DOHH2 (cell line): Measurements from ENCODE around the gene SEPTIN10.

Experiments used
- H3F3A ChIP-seq: fragments of 200-600 bp; sonication (generic), shearing (Covaris generic); 2 replicates; pipeline ENCODE4 v1.6.0; 2016; ENCODE audit warnings: antibody characterized with exemption, mild to moderate bottlenecking; ENCODE audit not compliant: control insufficient read depth, insufficient read depth
- H3K27ac ChIP-seq: fragments of 200-600 bp; sonication (generic); 2 replicates; pipeline ENCODE4 v1.5.1; 2014; ENCODE audit warnings: low read depth, mild to moderate bottlenecking, low read length, moderate library complexity
- H3K27me3 ChIP-seq: fragments of 200-600 bp; sonication (generic); 2 replicates; pipeline ENCODE4 v1.6.1; 2014; ENCODE audit warnings: mild to moderate bottlenecking, low read length, mixed read lengths; ENCODE audit not compliant: control insufficient read depth
- H3K36me3 ChIP-seq: fragments of 200-600 bp; sonication (generic); 2 replicates; pipeline ENCODE4 v1.6.1; 2014; ENCODE audit warnings: mild to moderate bottlenecking, low read length, moderate library complexity, mixed read lengths; ENCODE audit not compliant: control insufficient read depth
- H3K4me1 ChIP-seq: fragments of 200-600 bp; sonication (generic); 2 replicates; pipeline ENCODE4 v1.6.1; 2014; ENCODE audit warnings: mild to moderate bottlenecking, low read length, mixed read lengths; ENCODE audit not compliant: control insufficient read depth
- H3K4me2 ChIP-seq: fragments of 200-600 bp; sonication (generic); 2 replicates; pipeline ENCODE4 v1.6.0; 2014; ENCODE audit warnings: mild to moderate bottlenecking, low read length, moderate library complexity
- H3K4me3 ChIP-seq: fragments of 200-600 bp; sonication (generic); 2 replicates; pipeline ENCODE4 v1.5.1; 2014; ENCODE audit warnings: mild to moderate bottlenecking, low read length, mixed read lengths
- H3K79me2 ChIP-seq: fragments of 200-600 bp; sonication (generic); 2 replicates; pipeline ENCODE4 v1.6.1; 2014; ENCODE audit warnings: mild to moderate bottlenecking, low read length, mixed read lengths; ENCODE audit not compliant: control insufficient read depth
- H3K9me2 ChIP-seq: fragments of 200-600 bp; sonication (generic); replicated peaks from 2 replicates; pipeline ENCODE4 v1.6.1; 2014; ENCODE audit warnings: mild to moderate bottlenecking, low read length, mixed read lengths; ENCODE audit not compliant: control insufficient read depth
- H3K9me3 ChIP-seq: fragments of 200-600 bp; sonication (generic); 2 replicates; pipeline ENCODE4 v1.6.1; 2014; ENCODE audit warnings: antibody characterized with exemption, low read length, mixed read lengths; ENCODE audit not compliant: control insufficient read depth, insufficient read depth
- H4K20me1 ChIP-seq: fragments of 200-600 bp; sonication (generic); 2 replicates; pipeline ENCODE4 v1.6.0; 2014; ENCODE audit warnings: low read depth, mild to moderate bottlenecking, antibody characterized with exemption, low read length, moderate library complexity; ENCODE audit not compliant: control insufficient read depth, insufficient read depth
- EZH2phosphoT487 ChIP-seq: fragments of 200-600 bp; sonication (generic); IDR thresholded peaks from 2 replicates; pipeline ENCODE4 v1.6.1; 2017; ENCODE audit warnings: borderline replicate concordance, mild to moderate bottlenecking, antibody characterized with exemption, low read length, moderate library complexity, mixed read lengths
- TF ChIP-seq, protein P1 (sequence below): fragments of 200-600 bp; sonication (generic); IDR thresholded peaks from one replicate; pipeline ENCODE4 v1.5.1; 2014; ENCODE audit warnings: antibody characterized with exemption, mild to moderate bottlenecking, low read depth, low read length; ENCODE audit not compliant: poor library complexity, severe bottlenecking

The SEPTIN10 gene

GRCh38 chr2:109521233-109522062 is 92.3 kb downstream of the SEPTIN10 start:
- no peaks in the 10 kb centered on the region for H3K79me2 ChIP-seq
- H4K20me1 ChIP-seq, result no peaks in the 10 kb centered on the region
- TF ChIP-seq EZH2phosphoT487, result no peak
- TF ChIP-seq, protein P1, sequence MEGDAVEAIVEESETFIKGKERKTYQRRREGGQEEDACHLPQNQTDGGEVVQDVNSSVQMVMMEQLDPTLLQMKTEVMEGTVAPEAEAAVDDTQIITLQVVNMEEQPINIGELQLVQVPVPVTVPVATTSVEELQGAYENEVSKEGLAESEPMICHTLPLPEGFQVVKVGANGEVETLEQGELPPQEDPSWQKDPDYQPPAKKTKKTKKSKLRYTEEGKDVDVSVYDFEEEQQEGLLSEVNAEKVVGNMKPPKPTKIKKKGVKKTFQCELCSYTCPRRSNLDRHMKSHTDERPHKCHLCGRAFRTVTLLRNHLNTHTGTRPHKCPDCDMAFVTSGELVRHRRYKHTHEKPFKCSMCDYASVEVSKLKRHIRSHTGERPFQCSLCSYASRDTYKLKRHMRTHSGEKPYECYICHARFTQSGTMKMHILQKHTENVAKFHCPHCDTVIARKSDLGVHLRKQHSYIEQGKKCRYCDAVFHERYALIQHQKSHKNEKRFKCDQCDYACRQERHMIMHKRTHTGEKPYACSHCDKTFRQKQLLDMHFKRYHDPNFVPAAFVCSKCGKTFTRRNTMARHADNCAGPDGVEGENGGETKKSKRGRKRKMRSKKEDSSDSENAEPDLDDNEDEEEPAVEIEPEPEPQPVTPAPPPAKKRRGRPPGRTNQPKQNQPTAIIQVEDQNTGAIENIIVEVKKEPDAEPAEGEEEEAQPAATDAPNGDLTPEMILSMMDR, result no peak
- H3K27me3 ChIP-seq, result no peaks in the 10 kb centered on the region
- no peak overlapping the region for H3K27ac ChIP-seq
- H3K36me3 ChIP-seq, result no peaks in the 10 kb centered on the region
- H3K4me2 ChIP-seq, result no peak overlapping the region
- no peaks in the 10 kb centered on the region for H3K4me1 ChIP-seq
- H3K9me2 ChIP-seq, result no peaks in the 10 kb centered on the region
- H3K4me3 ChIP-seq, result no peak overlapping the region
- H3K9me3 ChIP-seq, result no peaks in the 10 kb centered on the region
- H3F3A ChIP-seq, result no peaks in the 10 kb centered on the region

DNA sequence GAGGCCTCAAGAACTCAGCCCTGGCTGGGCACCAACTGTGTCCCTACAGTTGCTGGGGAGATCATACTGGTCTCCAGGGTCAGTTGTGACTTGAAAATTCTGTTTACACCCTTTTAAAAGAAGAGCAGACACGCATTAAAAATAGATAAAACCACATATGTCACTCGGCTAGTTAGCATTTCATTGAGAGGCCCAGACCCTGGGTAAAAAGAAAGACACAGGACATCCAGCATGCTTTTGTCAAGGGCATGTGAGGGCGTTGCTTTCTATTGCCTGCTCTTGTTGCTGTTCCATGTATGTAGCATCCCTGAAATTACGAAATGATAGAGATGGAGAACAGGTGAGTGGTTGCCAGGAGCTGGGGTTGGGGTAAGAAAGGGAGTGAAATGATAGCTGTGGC is 94.3 kb downstream of the SEPTIN10 start:
- Histone ChIP-seq H3K4me1 (no peaks in the 10 kb centered on the region), H3F3A (no peaks in the 10 kb centered on the region), H3K79me2 (no peaks in the 10 kb centered on the region), H3K36me3 (no peaks in the 10 kb centered on the region), H3K9me2 (no peaks in the 10 kb centered on the region), H3K27me3 (no peaks in the 10 kb centered on the region), H3K4me2 (no peak overlapping the region), H3K9me3 (no peaks in the 10 kb centered on the region), H3K27ac (no peak overlapping the region), H3K4me3 (no peak overlapping the region), H4K20me1 (no peaks in the 10 kb centered on the region)
- TF ChIP-seq EZH2phosphoT487, result no peak
- TF ChIP-seq, protein P1, result no peak

GRCh38 chr2:109517118-109517889 is 96.5 kb downstream of the SEPTIN10 start:
- Histone ChIP-seq H3K36me3 (no peaks in the 10 kb centered on the region), H3K4me1 (no peaks in the 10 kb centered on the region), H3K27ac (no peak overlapping the region), H3K9me2 (no peaks in the 10 kb centered on the region), H3F3A (no peaks in the 10 kb centered on the region), H4K20me1 (no peaks in the 10 kb centered on the region), H3K27me3 (peaks cover 2% of the 10 kb centered on the region; the same call in 1 of the 2 replicates), H3K9me3 (no peaks in the 10 kb centered on the region), H3K4me2 (no peak overlapping the region), H3K4me3 (no peak overlapping the region), H3K79me2 (no peaks in the 10 kb centered on the region)
- TF ChIP-seq EZH2phosphoT487, result no peak
- TF ChIP-seq, protein P1, result no peak
